Parathyroid adenoma (tissue), 2 donors: Measurements from ENCODE around the gene PTH2.

Experiments
- H2AFZ ChIP-seq: fragments of 300-600 bp; sonication (generic); one replicate; pipeline ENCODE4 v1.7.0; 2017; ENCODE audit warnings: antibody characterized with exemption, mild to moderate bottlenecking
- H3K27ac ChIP-seq: fragments of 300-600 bp; sonication (generic); one replicate; pipeline ENCODE4 v1.7.0; 2017
- H3K27me3 ChIP-seq: fragments of 300-600 bp; sonication (generic); one replicate; pipeline ENCODE4 v1.7.0; 2017; ENCODE audit warnings: low read length; ENCODE audit not compliant: control insufficient read depth, insufficient read depth
- H3K36me3 ChIP-seq: fragments of 300-600 bp; sonication (generic); one replicate; pipeline ENCODE4 v1.7.0; 2017; ENCODE audit warnings: low read length; ENCODE audit not compliant: control insufficient read depth, insufficient read depth
- H3K4me1 ChIP-seq: fragments of 300-600 bp; sonication (generic); one replicate; pipeline ENCODE4 v1.7.0; 2017; ENCODE audit warnings: control low read depth
- H3K4me2 ChIP-seq: fragments of 300-600 bp; sonication (generic); one replicate; pipeline ENCODE4 v1.7.0; 2017; ENCODE audit warnings: low read length
- H3K4me3 ChIP-seq: fragments of 300-600 bp; sonication (generic); one replicate; pipeline ENCODE4 v1.7.0; 2017; ENCODE audit warnings: low read depth, low read length
- H3K79me2 ChIP-seq: fragments of 300-600 bp; sonication (generic); one replicate; pipeline ENCODE4 v1.7.0; 2017; ENCODE audit warnings: control low read depth
- H3K9ac ChIP-seq: fragments of 300-600 bp; sonication (generic); one replicate; pipeline ENCODE4 v1.7.0; 2017; ENCODE audit warnings: mild to moderate bottlenecking
- H3K9me3 ChIP-seq: fragments of 300-600 bp; sonication (generic); one replicate; pipeline ENCODE4 v1.7.0; 2017; ENCODE audit warnings: low read length; ENCODE audit not compliant: control insufficient read depth
- CTCF ChIP-seq: fragments of 300-600 bp; sonication (generic); IDR thresholded peaks from one replicate; pipeline ENCODE4 v1.7.0; 2017; ENCODE audit warnings: antibody characterized with exemption, mild to moderate bottlenecking
- donor health status: primary hyperparathyroidism.

Gene PTH2

GRCh38 chr19:49425922-49426592 lies 2.8 kb upstream of the PTH2 start:
- H3K9me3 ChIP-seq, result no peaks in the 10 kb centered on the region
- H3K4me3 ChIP-seq, result no peak overlapping the region
- no peak for TF ChIP-seq CTCF
- H3K79me2 ChIP-seq, result no peaks in the 10 kb centered on the region
- H3K9ac ChIP-seq, result no peak overlapping the region
- peaks cover 35% of the 10 kb centered on the region for H3K27me3 ChIP-seq
- H3K36me3 ChIP-seq, result no peaks in the 10 kb centered on the region
- H3K4me2 ChIP-seq, result no peak overlapping the region
- no peaks in the 10 kb centered on the region for H3K4me1 ChIP-seq
- no peak overlapping the region for H3K27ac ChIP-seq
- no peak overlapping the region for H2AFZ ChIP-seq

GRCh38 chr19:49425178-49425577 lies 1.9 kb upstream of the PTH2 start, which contains the start of gene GFY:
TSS of gene GFY (plus strand) at chr19:49425388. CDS start at chr19:49426431, 1,043 bp downstream.
- Histone ChIP-seq H3K4me1 (no peaks in the 10 kb centered on the region), H3K4me3 (no peak within 1 kb of the TSS), H3K9ac (no peak within 1 kb of the TSS), H3K9me3 (no peaks in the 10 kb centered on the region), H3K27ac (no peak within 1 kb of the TSS), H3K79me2 (no peaks in the 10 kb centered on the region), H2AFZ (no peak within 1 kb of the TSS), H3K4me2 (no peak within 1 kb of the TSS), H3K27me3 (peaks cover 35% of the 10 kb centered on the region), H3K36me3 (no peaks in the 10 kb centered on the region)
- TF ChIP-seq CTCF, result no peak

GRCh38 chr19:49423985-49424303 lies 703 bp upstream of the PTH2 start:
- Histone ChIP-seq H2AFZ (no peak overlapping the region), H3K27me3 (peaks cover 35% of the 10 kb centered on the region), H3K79me2 (no peaks in the 10 kb centered on the region), H3K4me2 (no peak overlapping the region), H3K27ac (no peak overlapping the region), H3K4me1 (no peaks in the 10 kb centered on the region), H3K9me3 (no peaks in the 10 kb centered on the region), H3K36me3 (no peaks in the 10 kb centered on the region), H3K4me3 (no peak overlapping the region), H3K9ac (no peak overlapping the region)
- no peak for TF ChIP-seq CTCF

GRCh38 chr19:49422407-49423070 lies 702 bp downstream of the PTH2 start:
- TF ChIP-seq CTCF, result no peak
- Histone ChIP-seq H3K9ac (no peak overlapping the region), H3K36me3 (no peaks in the 10 kb centered on the region), H3K4me1 (no peaks in the 10 kb centered on the region), H3K79me2 (no peaks in the 10 kb centered on the region), H3K9me3 (no peaks in the 10 kb centered on the region), H3K4me3 (no peak overlapping the region), H3K4me2 (peak overlapping the region; percentile 47), H3K27me3 (peaks cover 35% of the 10 kb centered on the region), H2AFZ (no peak overlapping the region), H3K27ac (no peak overlapping the region)

- Histone ChIP-seq H3K79me2 (no peaks in the 10 kb centered on the region), H3K4me3 (no peak overlapping the region), H3K4me1 (no peaks in the 10 kb centered on the region), H3K36me3 (no peaks in the 10 kb centered on the region), H2AFZ (no peak overlapping the region), H3K27ac (no peak overlapping the region), H3K9me3 (no peaks in the 10 kb centered on the region), H3K9ac (no peak overlapping the region), H3K4me2 (no peak overlapping the region), H3K27me3 (peaks cover 30% of the 10 kb centered on the region)
- TF ChIP-seq CTCF, result no peak
These were observed 1.4 kb downstream of the PTH2 start for GRCh38 chr19:49421878-49422202.
